ENCODE results near the gene UFSP2. TPM values are rescaled to one million over a fixed set of nuclear protein-coding genes. Genes with fewer than 3 reads are reported as not detected.

The UFSP2 gene
- total RNA-seq, 3 donors from 2014 or later, result 20.6 to 48.3 (median 37.9) TPM

DNA sequence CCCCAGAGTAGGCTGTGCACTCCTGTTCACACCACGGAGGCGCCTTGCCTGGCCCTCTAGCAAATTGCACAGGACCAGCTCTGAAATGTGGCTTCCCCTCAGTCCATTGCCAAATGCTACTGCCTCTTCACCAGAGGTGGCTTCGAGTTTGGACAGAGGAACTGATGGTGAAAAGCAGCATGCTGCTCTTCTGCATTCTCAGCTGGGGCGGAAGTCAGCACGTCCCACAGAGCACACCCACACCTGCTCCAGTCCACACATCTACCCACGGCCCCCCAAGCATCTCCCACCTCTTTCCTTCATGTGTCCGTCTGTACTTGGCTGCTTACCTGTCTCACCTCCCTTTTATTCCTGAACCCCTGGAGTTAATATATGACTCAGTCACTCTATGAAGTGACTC, 73.6 kb downstream of the UFSP2 start:
- intact Hi-C loops (cut with DNase I; ENCODE audit: low total_unique reads), result no loop called here
- Histone ChIP-seq H3K4me3 (no peak overlapping the region), H3K36me3 (peaks cover 4% of the 10 kb centered on the region), H3K4me1 (no peaks in the 10 kb centered on the region), H3K27ac (no peak overlapping the region), H3K27me3 (no peaks in the 10 kb centered on the region), H3K9me3 (no peaks in the 10 kb centered on the region)
- TF ChIP-seq, protein P1, sequence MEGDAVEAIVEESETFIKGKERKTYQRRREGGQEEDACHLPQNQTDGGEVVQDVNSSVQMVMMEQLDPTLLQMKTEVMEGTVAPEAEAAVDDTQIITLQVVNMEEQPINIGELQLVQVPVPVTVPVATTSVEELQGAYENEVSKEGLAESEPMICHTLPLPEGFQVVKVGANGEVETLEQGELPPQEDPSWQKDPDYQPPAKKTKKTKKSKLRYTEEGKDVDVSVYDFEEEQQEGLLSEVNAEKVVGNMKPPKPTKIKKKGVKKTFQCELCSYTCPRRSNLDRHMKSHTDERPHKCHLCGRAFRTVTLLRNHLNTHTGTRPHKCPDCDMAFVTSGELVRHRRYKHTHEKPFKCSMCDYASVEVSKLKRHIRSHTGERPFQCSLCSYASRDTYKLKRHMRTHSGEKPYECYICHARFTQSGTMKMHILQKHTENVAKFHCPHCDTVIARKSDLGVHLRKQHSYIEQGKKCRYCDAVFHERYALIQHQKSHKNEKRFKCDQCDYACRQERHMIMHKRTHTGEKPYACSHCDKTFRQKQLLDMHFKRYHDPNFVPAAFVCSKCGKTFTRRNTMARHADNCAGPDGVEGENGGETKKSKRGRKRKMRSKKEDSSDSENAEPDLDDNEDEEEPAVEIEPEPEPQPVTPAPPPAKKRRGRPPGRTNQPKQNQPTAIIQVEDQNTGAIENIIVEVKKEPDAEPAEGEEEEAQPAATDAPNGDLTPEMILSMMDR (IDR thresholded peaks at IDR 0.05), result no peak
- TF ChIP-seq POLR2AphosphoS5 (IDR thresholded peaks at IDR 0.05) (no peak), POLR2A (IDR thresholded peaks at IDR 0.05) (no peak)
- DNase-seq (ENCODE audit: low spot score in 2 of 2), result no peak

DNA sequence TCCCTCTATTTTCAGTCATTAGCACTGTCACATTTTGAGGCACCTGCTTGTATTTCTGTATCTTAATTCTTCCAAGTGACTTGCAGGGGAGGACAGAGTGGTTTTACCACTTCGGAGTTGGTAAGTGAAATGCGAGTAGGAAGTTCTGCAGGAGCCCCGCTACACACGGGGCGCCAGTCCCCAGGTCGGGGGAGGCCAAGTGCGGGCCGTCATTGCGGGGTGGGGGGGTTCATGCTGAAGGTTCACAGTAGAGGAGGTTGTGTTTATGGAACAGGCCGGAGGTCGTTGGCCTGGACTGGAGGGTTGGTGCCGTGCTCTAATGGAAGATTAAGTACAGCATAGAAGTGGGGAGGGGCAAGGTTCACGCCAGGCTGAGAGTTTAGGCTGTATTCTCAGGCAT, 74.1 kb downstream of the UFSP2 start:
- H3K27me3 ChIP-seq, result no peaks in the 10 kb centered on the region
- H3K4me3 ChIP-seq, result no peak overlapping the region
- TF ChIP-seq POLR2AphosphoS5 (IDR thresholded peaks at IDR 0.05) (no peak), POLR2A (IDR thresholded peaks at IDR 0.05) (no peak)
- TF ChIP-seq, protein P1 (IDR thresholded peaks at IDR 0.05), result no peak
- DNase-seq (ENCODE audit: low spot score in 2 of 2), result no peak
- H3K9me3 ChIP-seq, result no peaks in the 10 kb centered on the region
- H3K4me1 ChIP-seq, result no peaks in the 10 kb centered on the region
- H3K36me3 ChIP-seq, result peaks cover 4% of the 10 kb centered on the region
- intact Hi-C loops (cut with DNase I; ENCODE audit: low total_unique reads), result no loop called here
- H3K27ac ChIP-seq, result no peak overlapping the region

Other genes with a start within 250 kb of the UFSP2 start
- gene CFAP97, start 222.0 kb downstream of the UFSP2 start, total RNA-seq, result 10 to 100 TPM; 36.6 to 42.4 (median 38.0) TPM
- 10 to 100 TPM; 16.8 to 30.1 (median 29.8) TPM for gene SNX25, start 216.4 kb downstream of the UFSP2 start, total RNA-seq
- 1 to 10 TPM in 2 of 3 donors, under 1 TPM in 1; 0.96 to 2.3 (median 1.6) TPM for gene LRP2BP, start 30.0 kb downstream of the UFSP2 start, total RNA-seq
- 10 to 100 TPM in 2 of 3 donors, 1 to 10 TPM in 1; 9.0 to 15.5 (median 10.2) TPM for gene ANKRD37, start 29.1 kb downstream of the UFSP2 start, total RNA-seq
- 1 to 10 TPM; 1.3 to 4.1 (median 1.3) TPM for gene CCDC110, start 45.8 kb upstream of the UFSP2 start, total RNA-seq
- 100 to 1,000 TPM in 2 of 3 donors, 10 to 100 TPM in 1; 25.3 to 181 (median 175) TPM for gene PDLIM3, start 109.5 kb upstream of the UFSP2 start, total RNA-seq

Data from breast epithelium (tissue), 4 donors.